ENCODE data around the gene DDX20. TPM values are rescaled to one million over a fixed set of nuclear protein-coding genes. Genes with fewer than 3 reads are reported as not detected.
A peak's percentile ranks its signal among the peaks of the same experiment; 100 is the strongest.

The DDX20 gene
- total RNA-seq, 1 donor from 2014 or later, result 10.9 TPM

GRCh38 chr1:111762332-111762731 is 6.6 kb downstream of the DDX20 start:
- intact Hi-C loops (cut with DNase I), result no loop called here
- ATAC-seq (no peak), DNase-seq (no peak)
- Histone ChIP-seq H3K9me3 (no peaks in the 10 kb centered on the region), H3K4me1 (peaks cover 6% of the 10 kb centered on the region), H3K4me3 (no peak overlapping the region), H3K36me3 (peaks cover 97% of the 10 kb centered on the region), H3K27ac (no peak overlapping the region), H3K27me3 (no peaks in the 10 kb centered on the region)
- TF ChIP-seq CTCF (IDR thresholded peaks at IDR 0.05), result no peak

- no peaks in the 10 kb centered on the region for H3K9me3 ChIP-seq
- H3K27me3 ChIP-seq, result no peaks in the 10 kb centered on the region
- no peak for DNase-seq
- no peaks in the 10 kb centered on the region for H3K4me1 ChIP-seq
- no peak for TF ChIP-seq CTCF (IDR thresholded peaks at IDR 0.05)
- H3K36me3 ChIP-seq, result peaks cover 54% of the 10 kb centered on the region
- H3K4me3 ChIP-seq, result no peak overlapping the region
- ATAC-seq, result no peak
- intact Hi-C loops (cut with DNase I), result no loop called here
- H3K27ac ChIP-seq, result no peak overlapping the region
Observed at GRCh38 chr1:111768023-111768422, 12.3 kb downstream of the DDX20 start.

- Histone ChIP-seq H3K9me3 (no peaks in the 10 kb centered on the region), H3K36me3 (peaks cover 47% of the 10 kb centered on the region), H3K27ac (no peak overlapping the region), H3K27me3 (no peaks in the 10 kb centered on the region), H3K4me1 (no peaks in the 10 kb centered on the region), H3K4me3 (no peak overlapping the region)
- ATAC-seq (no peak), DNase-seq (no peak)
- TF ChIP-seq CTCF (IDR thresholded peaks at IDR 0.05), result no peak
- intact Hi-C loops (cut with DNase I), result no loop called here
Observed at GRCh38 chr1:111768625-111769024, 12.9 kb downstream of the DDX20 start.

- no peaks in the 10 kb centered on the region for H3K4me1 ChIP-seq
- no peak overlapping the region for H3K27ac ChIP-seq
- DNase-seq, result no peak
- no peaks in the 10 kb centered on the region for H3K27me3 ChIP-seq
- ATAC-seq, result peak; percentile 84
- no peak overlapping the region for H3K4me3 ChIP-seq
- intact Hi-C loops (cut with DNase I), result no loop called here
- peak; percentile 78 for TF ChIP-seq CTCF (IDR thresholded peaks at IDR 0.05)
- H3K9me3 ChIP-seq, result no peaks in the 10 kb centered on the region
- peaks cover 37% of the 10 kb centered on the region for H3K36me3 ChIP-seq
Observed at GRCh38 chr1:111769517-111770146, 13.9 kb downstream of the DDX20 start.

- Histone ChIP-seq H3K27ac (no peak overlapping the region), H3K4me3 (no peak overlapping the region), H3K9me3 (no peaks in the 10 kb centered on the region), H3K4me1 (no peaks in the 10 kb centered on the region), H3K36me3 (peaks cover 25% of the 10 kb centered on the region), H3K27me3 (no peaks in the 10 kb centered on the region)
- intact Hi-C loops (cut with DNase I), result no loop called here
- DNase-seq (no peak), ATAC-seq (no peak)
- TF ChIP-seq CTCF (IDR thresholded peaks at IDR 0.05), result no peak
Observed at GRCh38 chr1:111770916-111771315, 15.2 kb downstream of the DDX20 start.

- H3K27ac ChIP-seq, result no peak overlapping the region
- H3K4me3 ChIP-seq, result no peak overlapping the region
- intact Hi-C loops (cut with DNase I), result no loop called here
- TF ChIP-seq CTCF (IDR thresholded peaks at IDR 0.05), result no peak
- no peaks in the 10 kb centered on the region for H3K27me3 ChIP-seq
- no peaks in the 10 kb centered on the region for H3K4me1 ChIP-seq
- no peaks in the 10 kb centered on the region for H3K36me3 ChIP-seq
- no peaks in the 10 kb centered on the region for H3K9me3 ChIP-seq
- DNase-seq (no peak), ATAC-seq (no peak)
Observed at GRCh38 chr1:111775966-111776365, 20.3 kb downstream of the DDX20 start.

All from upper lobe of right lung (tissue), 1 donor.